ENCODE results near the gene TRAM2.

Gene TRAM2

DNA sequence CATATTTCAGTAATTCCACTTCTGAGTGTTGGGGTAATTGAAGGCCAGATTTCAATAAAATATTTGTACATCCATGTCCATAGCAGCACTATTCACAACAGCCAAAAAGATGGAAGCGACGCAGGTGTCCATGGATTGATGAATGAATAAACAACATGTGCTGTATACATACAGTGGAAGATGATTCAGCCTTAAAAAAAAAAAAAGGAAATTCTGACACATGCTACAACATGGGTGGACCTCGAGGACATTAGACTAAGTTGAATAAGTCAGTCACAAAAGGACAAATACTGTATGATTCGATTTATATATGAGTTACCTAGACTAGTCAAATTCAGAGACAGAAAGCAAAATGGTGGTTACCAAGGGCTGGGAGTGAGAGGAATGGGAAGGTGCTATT, 57.2 kb downstream of the TRAM2 start:
- Mint-ChIP-seq H3K4me1 (peaks cover 15% of the 10 kb centered on the region), H3K4me3 (no peak overlapping the region), H3K9me3 (no peaks in the 10 kb centered on the region), H3K27ac (no peak overlapping the region), H3K27me3 (no peaks in the 10 kb centered on the region)
- DNase-seq, result no peak
- ATAC-seq, result no peak

DNA sequence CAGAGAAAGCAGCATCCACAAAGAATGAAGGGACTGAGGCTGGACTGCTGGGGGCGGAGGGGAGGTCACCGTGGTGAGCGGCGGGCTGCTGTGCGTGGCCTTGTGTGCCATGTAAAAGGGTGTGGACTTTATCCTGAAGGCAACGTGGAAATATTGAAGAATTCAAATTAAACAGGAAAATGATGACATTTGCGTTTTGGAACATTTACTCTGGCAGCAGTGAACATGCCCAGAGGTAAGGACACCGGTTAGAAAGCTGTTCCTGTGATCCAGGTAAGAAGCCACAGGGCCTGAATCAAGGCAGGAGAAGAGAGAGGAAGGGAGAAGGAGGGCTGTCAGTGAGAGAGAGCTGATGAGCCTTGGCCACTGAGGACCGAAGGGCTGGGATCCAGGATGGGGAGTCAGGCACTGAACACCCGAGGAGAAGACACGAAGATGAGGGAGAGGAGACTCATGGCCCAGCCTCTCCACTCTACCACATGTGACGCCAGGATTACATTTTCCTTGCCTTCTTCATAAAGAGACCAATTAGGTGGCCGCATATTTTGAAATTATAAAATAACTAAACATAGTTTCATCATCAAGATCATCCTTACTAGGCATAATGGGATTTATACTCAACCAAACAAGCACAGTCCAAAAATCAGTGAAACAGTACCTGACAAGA, 58.4 kb downstream of the TRAM2 start:
- Mint-ChIP-seq H3K27ac (no peak overlapping the region), H3K4me1 (peaks cover 17% of the 10 kb centered on the region), H3K4me3 (no peak overlapping the region), H3K27me3 (no peaks in the 10 kb centered on the region), H3K9me3 (no peaks in the 10 kb centered on the region)
- DNase-seq, result no peak
- no peak for ATAC-seq

DNA sequence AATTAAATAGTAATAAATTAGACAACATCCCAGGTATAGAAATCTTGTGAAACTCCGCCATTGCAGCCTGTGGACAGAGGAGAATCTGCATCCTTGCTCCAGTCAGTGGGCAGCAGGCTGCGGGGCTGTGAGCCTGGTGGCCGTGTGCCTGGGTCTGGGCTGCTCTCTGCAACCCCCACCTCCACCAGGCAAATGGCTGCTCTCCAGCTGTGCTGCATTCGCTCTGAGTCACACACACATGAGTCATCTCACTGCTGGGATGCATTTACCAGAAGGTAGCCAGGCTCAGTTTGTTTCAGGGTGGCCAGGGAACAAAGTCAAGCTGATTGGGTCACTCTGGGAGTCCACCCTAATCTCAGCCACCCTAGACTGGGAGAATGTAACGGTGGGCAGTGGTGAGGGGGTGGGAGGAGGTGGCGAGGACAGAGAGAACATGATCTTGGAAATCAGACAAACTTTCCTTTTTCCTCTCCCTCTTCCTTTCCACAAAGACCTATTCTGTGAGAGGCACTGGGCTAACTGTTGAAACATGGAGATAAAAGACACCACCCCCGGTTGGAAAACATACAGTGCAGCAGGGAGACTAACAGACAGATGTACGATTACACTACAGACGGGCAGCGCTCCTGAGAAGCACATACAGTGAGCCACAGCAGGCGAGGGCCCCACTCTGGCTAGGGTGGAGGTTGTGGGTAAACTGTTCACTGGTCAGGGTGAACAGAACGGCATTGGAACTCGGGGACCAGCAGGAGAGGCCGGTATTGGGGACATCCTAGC, 59.2 kb downstream of the TRAM2 start:
- Mint-ChIP-seq H3K4me1 (peaks cover 17% of the 10 kb centered on the region), H3K27me3 (no peaks in the 10 kb centered on the region), H3K9me3 (no peaks in the 10 kb centered on the region), H3K4me3 (no peak overlapping the region), H3K27ac (peak overlapping the region in 1 of 2 donors; percentile 56)
- DNase-seq, result peak; percentile 17 to 28
- peak; percentile 86 for ATAC-seq

DNA sequence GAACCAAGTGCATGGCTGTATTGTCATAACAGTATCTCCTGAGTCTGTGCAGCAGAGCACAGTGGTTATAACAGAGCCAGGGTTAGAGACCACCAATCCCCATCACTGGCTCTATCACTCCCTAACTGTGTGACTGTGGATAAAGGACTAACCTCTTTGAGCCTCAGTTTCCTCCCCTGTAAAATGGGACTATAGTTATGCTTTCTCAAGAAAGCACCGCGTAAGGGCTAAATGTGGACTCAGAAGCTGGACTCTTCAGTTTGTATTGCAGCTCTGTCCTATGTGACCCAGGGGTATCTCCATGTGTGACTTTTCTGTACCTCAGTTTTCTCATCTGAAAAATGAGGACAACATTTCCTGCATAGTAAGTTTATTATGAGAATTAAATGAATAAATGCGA, 59.9 kb downstream of the TRAM2 start:
- Mint-ChIP-seq H3K4me3 (no peak overlapping the region), H3K4me1 (peaks cover 17% of the 10 kb centered on the region)

DNA sequence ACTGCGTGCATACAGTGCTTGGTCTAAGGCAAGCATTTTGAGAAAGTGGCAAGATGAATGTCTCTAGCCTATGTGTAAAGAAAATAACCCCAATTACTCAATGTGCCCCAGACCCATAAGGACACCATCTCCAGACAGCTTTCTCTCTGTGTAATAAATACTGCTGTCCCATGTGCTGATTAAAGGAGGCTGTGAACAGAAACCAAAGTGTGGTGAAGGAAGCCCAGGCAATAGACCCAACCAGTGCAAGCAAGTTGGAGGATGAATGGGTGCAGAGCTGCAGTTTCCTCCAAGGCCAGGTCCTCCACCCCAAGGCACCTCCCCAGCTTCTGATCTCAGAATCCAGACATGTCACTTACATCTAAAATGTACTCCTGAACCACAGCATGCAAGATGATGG, 60.6 kb downstream of the TRAM2 start:
- no peaks in the 10 kb centered on the region for H3K27me3 Mint-ChIP-seq
- ATAC-seq, result no peak

More for the DNA sequence above, 59.9 kb downstream of the TRAM2 start:
- H3K27ac Mint-ChIP-seq, result no peak overlapping the region
- no peak for ATAC-seq
- no peaks in the 10 kb centered on the region for H3K9me3 Mint-ChIP-seq
- no peaks in the 10 kb centered on the region for H3K27me3 Mint-ChIP-seq
- no peak for DNase-seq

DNA sequence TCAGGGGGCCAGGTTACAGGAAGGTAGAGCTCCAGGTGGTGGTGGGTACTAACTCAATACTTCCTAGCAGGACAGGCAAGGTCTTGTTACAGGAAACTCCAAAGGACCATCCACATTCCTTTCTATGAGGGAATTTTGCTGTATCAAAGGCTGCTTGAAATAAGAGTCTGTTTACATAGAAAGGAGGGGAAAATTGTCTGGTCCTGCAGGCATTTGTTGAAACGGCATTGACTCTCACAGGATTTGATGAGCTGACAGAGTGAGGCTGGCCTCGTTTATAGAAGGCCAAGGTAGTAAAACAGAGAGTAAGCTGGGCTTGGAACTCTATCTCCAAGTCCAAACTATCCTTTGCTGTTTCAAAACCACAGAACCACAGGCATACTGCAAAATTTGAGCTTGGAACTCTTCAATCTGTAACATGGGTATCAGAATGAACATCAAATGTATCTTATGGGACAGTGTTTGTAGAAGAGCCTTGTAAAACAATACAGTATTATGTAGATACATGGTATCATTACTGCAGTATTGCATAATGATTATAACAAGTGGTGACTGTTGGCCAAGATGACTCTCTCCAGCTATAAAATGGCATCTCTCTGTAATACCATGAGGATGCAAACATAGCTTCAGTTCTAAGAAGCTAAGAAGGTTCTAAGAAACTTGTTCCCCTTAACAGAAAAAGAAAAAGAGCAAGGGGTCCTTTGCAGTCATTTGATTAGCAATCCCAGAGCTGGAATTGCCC, 61.5 kb downstream of the TRAM2 start:
- DNase-seq, result no peak
- peak overlapping the region in 1 of 2 donors; percentile 16 for H3K27ac Mint-ChIP-seq
- peak; percentile 49 for ATAC-seq
- peaks cover 17% of the 10 kb centered on the region for H3K4me1 Mint-ChIP-seq
- H3K9me3 Mint-ChIP-seq, result no peaks in the 10 kb centered on the region
- no peak overlapping the region for H3K4me3 Mint-ChIP-seq
- no peaks in the 10 kb centered on the region for H3K27me3 Mint-ChIP-seq

More for the DNA sequence above, 60.6 kb downstream of the TRAM2 start:
- peaks cover 17% of the 10 kb centered on the region for H3K4me1 Mint-ChIP-seq
- no peaks in the 10 kb centered on the region for H3K9me3 Mint-ChIP-seq
- no peak overlapping the region for H3K27ac Mint-ChIP-seq
- H3K4me3 Mint-ChIP-seq, result no peak overlapping the region
- DNase-seq, result no peak

DNA sequence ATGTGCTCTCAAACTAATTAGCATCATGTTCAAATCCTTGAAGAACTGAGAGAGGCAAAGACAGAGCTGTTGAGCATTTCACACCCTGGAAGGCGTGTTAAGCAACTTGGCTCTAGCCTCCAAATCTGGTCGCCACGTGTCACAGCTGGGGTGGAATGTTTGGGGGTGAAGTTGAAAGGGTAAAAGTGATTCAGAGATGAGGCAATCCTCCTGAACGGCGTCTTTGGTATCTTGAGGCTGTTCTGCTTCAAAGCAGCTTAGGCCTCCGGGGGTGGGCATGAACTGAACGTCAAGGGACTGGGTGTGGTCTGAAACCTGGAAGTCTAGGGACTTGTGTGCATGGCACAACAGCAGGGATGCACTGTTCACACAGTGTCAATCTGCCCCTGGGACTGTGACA, 62.3 kb downstream of the TRAM2 start:
- DNase-seq (no peak), ATAC-seq (no peak)
- Mint-ChIP-seq H3K4me1 (peaks cover 17% of the 10 kb centered on the region), H3K27ac (no peak overlapping the region), H3K9me3 (no peaks in the 10 kb centered on the region), H3K27me3 (no peaks in the 10 kb centered on the region), H3K4me3 (no peak overlapping the region)

DNA sequence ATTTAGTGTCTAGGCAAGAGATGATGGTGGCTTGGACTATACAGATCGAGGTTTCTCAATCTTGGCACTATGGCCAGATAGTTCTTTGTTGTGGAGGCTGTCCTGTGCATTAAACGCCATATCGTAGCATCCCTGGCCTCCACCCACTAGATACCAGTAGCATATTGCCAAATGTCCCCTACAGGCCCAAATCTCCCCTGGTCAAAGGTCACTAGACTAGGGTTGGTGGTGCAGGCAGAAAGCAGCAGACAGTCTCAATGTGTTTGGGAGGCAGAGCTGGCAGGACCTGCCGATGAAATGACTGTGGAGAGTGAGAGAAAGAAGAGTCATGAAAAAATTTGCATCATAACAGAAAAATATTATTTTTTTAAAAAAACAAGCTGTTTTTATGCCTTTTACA, 63.0 kb downstream of the TRAM2 start:
- no peaks in the 10 kb centered on the region for H3K9me3 Mint-ChIP-seq
- DNase-seq (no peak), ATAC-seq (no peak)
- H3K27me3 Mint-ChIP-seq, result no peaks in the 10 kb centered on the region
- H3K4me3 Mint-ChIP-seq, result no peak overlapping the region
- H3K4me1 Mint-ChIP-seq, result peaks cover 17% of the 10 kb centered on the region
- H3K27ac Mint-ChIP-seq, result no peak overlapping the region

DNA sequence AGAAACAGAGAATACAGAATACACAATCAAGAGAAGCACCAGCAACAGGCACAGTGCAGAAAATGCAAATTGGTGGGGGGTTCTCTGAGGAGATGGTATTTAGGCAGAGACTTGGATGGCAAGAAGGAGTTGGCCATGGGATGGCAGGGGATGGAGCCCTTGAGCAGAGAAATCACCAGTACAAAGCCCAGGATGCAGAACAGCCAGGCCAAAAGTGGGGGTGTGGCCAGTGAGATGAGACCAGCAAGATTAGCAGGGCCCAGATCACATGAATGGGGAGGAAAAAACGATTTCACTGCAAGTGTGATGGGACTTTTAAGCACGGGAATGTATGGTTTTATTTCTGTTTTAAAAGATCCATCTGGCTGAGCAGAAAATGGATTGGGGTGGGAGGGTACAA, 63.4 kb downstream of the TRAM2 start:
- DNase-seq, result no peak
- no peaks in the 10 kb centered on the region for H3K9me3 Mint-ChIP-seq
- H3K4me1 Mint-ChIP-seq, result peaks cover 17% of the 10 kb centered on the region
- peak overlapping the region in 1 of 2 donors; percentile 6 for H3K27ac Mint-ChIP-seq
- H3K4me3 Mint-ChIP-seq, result no peak overlapping the region
- no peaks in the 10 kb centered on the region for H3K27me3 Mint-ChIP-seq
- no peak for ATAC-seq

DNA sequence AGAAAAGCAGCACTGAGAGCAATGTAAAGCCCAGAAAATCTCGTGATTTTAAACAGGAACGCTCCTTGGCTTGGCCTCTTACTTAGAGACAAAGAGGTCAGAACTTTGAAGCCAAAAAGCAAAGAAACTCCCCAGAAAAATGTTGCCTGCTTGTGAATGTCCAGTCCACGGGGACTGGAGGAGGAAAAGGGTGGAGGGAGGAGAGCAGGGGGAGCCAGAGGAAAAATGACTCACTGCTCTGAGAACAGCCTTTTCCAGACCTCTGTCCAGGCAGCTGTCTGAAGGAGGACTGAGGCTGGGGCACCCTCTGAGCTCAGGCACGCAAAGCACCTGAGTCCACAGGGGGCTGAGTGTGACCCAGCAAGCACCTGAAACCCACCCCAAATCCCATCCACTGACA, 64.7 kb downstream of the TRAM2 start:
- no peaks in the 10 kb centered on the region for H3K27me3 Mint-ChIP-seq
- no peak for DNase-seq
- ATAC-seq, result no peak

DNA sequence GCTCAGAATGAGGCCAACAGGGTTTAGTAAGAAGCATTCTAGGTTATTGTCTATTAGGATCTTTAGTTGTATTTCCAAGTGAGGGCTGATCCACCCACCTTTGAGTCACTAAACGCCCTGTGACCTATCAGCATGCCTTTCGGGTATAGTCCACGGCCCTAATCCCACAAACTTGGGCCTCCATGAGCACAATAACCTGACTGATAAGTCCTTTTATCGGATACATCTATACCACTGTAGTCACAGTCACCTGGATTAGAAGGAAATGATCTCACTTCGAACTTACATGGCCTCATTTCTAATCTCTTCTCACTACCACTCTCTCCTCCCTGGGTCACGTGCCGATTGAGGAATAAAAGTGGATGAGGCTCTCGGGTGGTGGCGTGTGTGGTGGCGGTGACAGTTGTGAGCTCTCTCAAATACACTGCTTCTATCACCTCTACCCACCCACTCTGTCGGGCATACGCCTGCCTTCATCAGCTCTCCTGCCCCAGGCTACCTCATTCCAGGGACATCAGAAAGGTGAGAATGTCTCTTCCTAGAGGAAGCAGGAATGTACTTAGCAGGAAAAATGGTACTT, 65.2 kb downstream of the TRAM2 start:
- DNase-seq (no peak), ATAC-seq (no peak)
- Mint-ChIP-seq H3K27me3 (no peaks in the 10 kb centered on the region), H3K4me3 (no peak overlapping the region), H3K4me1 (peaks cover 9% of the 10 kb centered on the region), H3K9me3 (no peaks in the 10 kb centered on the region), H3K27ac (no peak overlapping the region)

More for the DNA sequence above, 64.7 kb downstream of the TRAM2 start:
- no peak overlapping the region for H3K4me3 Mint-ChIP-seq
- peaks cover 9% of the 10 kb centered on the region for H3K4me1 Mint-ChIP-seq
- no peak overlapping the region for H3K27ac Mint-ChIP-seq
- H3K9me3 Mint-ChIP-seq, result no peaks in the 10 kb centered on the region

DNA sequence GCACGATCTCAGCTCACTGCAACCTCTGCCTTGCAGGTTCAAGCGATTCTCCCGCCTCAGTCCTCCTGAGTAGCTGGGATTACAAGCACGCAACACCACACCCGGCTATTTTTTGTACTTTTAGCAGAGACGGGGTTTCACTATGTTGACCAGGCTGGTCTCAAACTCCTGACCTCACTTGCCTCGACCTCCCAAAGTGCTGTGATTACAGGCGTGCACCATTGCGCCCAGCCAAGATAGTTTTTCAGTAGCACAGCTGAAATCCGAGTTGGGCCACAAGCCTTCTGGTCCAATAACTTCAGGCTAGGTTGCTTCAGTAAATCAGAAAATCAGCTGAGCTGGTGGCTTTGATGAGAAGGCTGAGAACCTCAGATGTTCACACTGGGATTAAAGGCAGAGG, 65.7 kb downstream of the TRAM2 start:
- H3K27me3 Mint-ChIP-seq, result no peaks in the 10 kb centered on the region
- no peak overlapping the region for H3K4me3 Mint-ChIP-seq
- ATAC-seq, result no peak
- H3K4me1 Mint-ChIP-seq, result peaks cover 9% of the 10 kb centered on the region
- no peak overlapping the region for H3K27ac Mint-ChIP-seq
- DNase-seq, result no peak
- no peaks in the 10 kb centered on the region for H3K9me3 Mint-ChIP-seq

DNA sequence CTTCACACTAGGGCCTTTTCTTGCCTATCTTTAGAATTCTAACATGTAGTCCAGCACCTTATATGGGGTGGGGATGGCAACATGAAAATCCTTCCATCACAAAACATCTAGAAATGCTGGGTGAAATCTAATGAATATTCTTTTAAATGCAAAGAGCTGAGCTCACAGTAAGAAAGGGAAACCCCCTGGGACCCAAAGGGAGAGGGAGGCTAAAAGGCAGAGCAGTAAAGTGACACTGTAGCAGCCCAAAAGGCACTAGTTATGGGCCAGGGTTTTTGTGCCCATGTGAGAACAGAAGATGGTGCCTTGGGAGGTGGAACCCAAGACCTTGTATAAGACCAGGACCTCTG, 66.7 kb downstream of the TRAM2 start:
- Mint-ChIP-seq H3K27me3 (no peaks in the 10 kb centered on the region), H3K27ac (peak overlapping the region in 1 of 2 donors; percentile 13), H3K9me3 (no peaks in the 10 kb centered on the region), H3K4me3 (no peak overlapping the region), H3K4me1 (peaks cover 8% of the 10 kb centered on the region)
- no peak for DNase-seq
- ATAC-seq, result no peak

DNA sequence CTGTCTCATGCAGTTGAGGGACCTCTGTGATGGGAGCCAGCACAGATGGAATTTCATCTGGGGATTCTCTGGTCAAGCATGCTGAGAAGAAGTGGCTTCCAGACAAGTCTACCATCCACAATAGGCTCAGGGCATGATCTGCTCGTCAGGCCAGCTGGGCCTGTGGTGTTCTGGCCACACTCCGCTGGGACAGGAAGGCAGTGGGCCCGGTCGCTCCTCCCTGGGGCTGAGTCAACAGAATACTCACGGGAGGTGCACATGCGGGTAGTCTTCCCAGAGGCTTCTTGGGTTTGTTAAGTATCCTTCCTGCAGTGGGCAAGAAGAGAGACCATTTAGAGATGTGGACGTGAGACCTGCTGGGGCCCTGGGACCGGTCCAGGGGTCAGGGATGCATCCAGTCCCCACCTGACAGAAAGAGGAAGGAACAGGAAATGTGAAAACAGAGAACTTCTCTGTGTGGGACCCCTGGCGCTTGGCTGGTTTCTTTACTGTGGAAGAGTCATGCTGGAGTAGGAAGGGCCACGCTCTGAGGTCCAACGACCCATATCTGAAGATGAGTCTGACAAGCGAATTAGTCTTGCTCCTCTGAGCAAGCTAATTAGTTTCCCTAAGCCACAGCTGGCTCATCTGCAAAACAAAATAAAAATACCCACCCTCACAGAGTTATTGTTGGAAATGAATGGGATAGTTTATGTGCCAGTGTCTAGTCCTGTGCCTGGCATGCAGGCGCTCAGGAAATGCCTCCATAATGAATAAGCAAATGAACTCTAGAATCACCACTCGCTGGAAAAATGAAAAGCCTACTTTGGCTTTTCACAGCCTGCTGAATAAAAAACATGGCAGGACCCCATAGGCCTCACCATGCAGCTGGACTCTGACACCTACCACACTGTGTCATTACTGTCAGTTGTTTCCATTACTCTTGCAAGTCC, 67.3 kb downstream of the TRAM2 start:
- Mint-ChIP-seq H3K27me3 (no peaks in the 10 kb centered on the region), H3K4me3 (no peak overlapping the region), H3K27ac (peak overlapping the region in 1 of 2 donors; percentile 50), H3K9me3 (no peaks in the 10 kb centered on the region), H3K4me1 (peaks cover 2% of the 10 kb centered on the region)
- DNase-seq, result no peak
- ATAC-seq, result no peak

DNA sequence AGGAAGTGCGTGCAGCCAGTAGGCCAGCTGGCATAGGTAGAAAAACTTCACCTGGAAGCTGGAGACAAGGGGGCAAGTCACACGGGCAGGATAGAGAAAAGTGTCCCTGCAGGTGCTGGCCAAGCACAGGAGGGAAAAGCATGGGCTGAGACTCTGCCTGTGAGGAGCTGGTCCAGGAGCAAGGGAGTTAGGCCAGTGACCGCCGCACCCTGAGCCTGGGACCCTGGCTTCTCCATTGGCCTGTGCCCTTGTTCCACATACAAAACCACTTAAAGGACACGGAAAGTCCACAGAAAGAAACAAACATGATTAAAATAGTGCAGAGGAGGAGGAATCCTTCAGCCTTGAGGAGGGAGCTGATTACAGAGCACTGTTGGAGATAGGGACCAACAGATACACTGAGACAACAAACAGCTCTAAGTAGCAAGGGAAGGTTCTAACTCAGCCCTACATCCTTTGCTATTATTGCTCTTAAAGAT, 68.6 kb downstream of the TRAM2 start:
- H3K4me1 Mint-ChIP-seq, result no peaks in the 10 kb centered on the region
- no peak for DNase-seq
- no peaks in the 10 kb centered on the region for H3K27me3 Mint-ChIP-seq
- H3K9me3 Mint-ChIP-seq, result no peaks in the 10 kb centered on the region
- no peak overlapping the region for H3K4me3 Mint-ChIP-seq
- no peak for ATAC-seq
- H3K27ac Mint-ChIP-seq, result no peak overlapping the region

All from stimulated activated naive CD8-positive, alpha-beta T cell treated with anti-CD3 and anti-CD28 coated beads, Interleukin-15, amount 100 ng/mL, for 72 hours (primary cell).